GM10266 (cell line): ENCODE results near the gene BGLAP.

Experiments
- DNase-seq: peaks from one replicate; pipeline ENCODE4 v3.0.0; 2012; ENCODE audit errors: extremely low spot score
- CTCF ChIP-seq: IDR thresholded peaks from 2 replicates; pipeline ENCODE4 v1.5.1; 2012; ENCODE audit warnings: mild to moderate bottlenecking, low read depth; ENCODE audit not compliant: control insufficient read depth, insufficient read depth; ENCODE audit errors: missing control alignments

The BGLAP gene

GRCh38 chr1:156226782-156227181 is 15.2 kb upstream of the BGLAP start:
- DNase-seq = no peak
- no peak for TF ChIP-seq CTCF

GRCh38 chr1:156228501-156228900 is 13.5 kb upstream of the BGLAP start:
- no peak for TF ChIP-seq CTCF
- DNase-seq = no peak

- no peak for DNase-seq
Measured at GRCh38 chr1:156229809-156230472, 12.0 kb upstream of the BGLAP start.

GRCh38 chr1:156230473-156230837 is 11.5 kb upstream of the BGLAP start:
- no peak for DNase-seq
- no peak for TF ChIP-seq CTCF

More at GRCh38 chr1:156229809-156230472, 12.0 kb upstream of the BGLAP start:
- no peak for TF ChIP-seq CTCF

- no peak for TF ChIP-seq CTCF
- DNase-seq = no peak
Measured at GRCh38 chr1:156232201-156232894, 9.6 kb upstream of the BGLAP start.

- no peak for TF ChIP-seq CTCF
- DNase-seq = no peak
Measured at GRCh38 chr1:156233426-156234127, 8.4 kb upstream of the BGLAP start.

- no peak for DNase-seq
- TF ChIP-seq CTCF = no peak
Measured at GRCh38 chr1:156236164-156236563, 5.8 kb upstream of the BGLAP start.
